Stomach (tissue), 9 donors: ENCODE data around the gene C2CD2L. TPM values are rescaled to one million over a fixed set of nuclear protein-coding genes. Genes with fewer than 3 reads are reported as not detected.
A peak's percentile ranks its signal among the peaks of the same experiment; 100 is the strongest.

ENCODE experiments used
- DNase-seq, 2 donors: peaks; one replicate each; pipeline versions ENCODE4 v3.0.0 to v3.0.0-alpha.2; 2013 to 2019
- H3K27ac ChIP-seq, 5 donors: fragments of 200-600 bp in 4 of 5; sonication (generic) in 4 of 5; one replicate each; pipeline ENCODE4 v1.5.1; 2013 to 2019; ENCODE audit warnings: mild to moderate bottlenecking in 1 of 5, moderate library complexity in 1 of 5
- H3K27me3 ChIP-seq, 3 donors: fragments of 200-600 bp; sonication (generic); one replicate each; pipeline ENCODE4 v1.5.1; 2017 to 2019; ENCODE audit warnings: mixed run types in 1 of 3
- H3K36me3 ChIP-seq, 4 donors: fragments of 200-600 bp; sonication (generic); 1 replicate in 3 of 4; 2 replicates in 1 of 4; pipeline ENCODE4 v1.5.1; 2016 to 2019
- H3K4me1 ChIP-seq, 4 donors: fragments of 200-600 bp; sonication (generic); one replicate each; pipeline ENCODE4 v1.5.1; 2016 to 2019
- H3K4me3 ChIP-seq, 4 donors: fragments of 200-600 bp; sonication (generic) in 3 of 4; one replicate each; pipeline ENCODE4 v1.5.1; 2016 to 2019; ENCODE audit warnings: mild to moderate bottlenecking in 1 of 4
- H3K9me3 ChIP-seq, 4 donors: fragments of 200-600 bp; sonication (generic); one replicate each; pipeline ENCODE4 v1.5.1; 2016 to 2019
- CTCF ChIP-seq, 7 experiments: fragments of 450-650 bp in 4 of 7; fragments of 200-600 bp in 3 of 7; sonication (generic) in 3 of 7; IDR thresholded peaks; one replicate each; pipeline ENCODE4 v1.5.1; 2016 to 2019; ENCODE audit warnings: antibody characterized with exemption in 7 of 7, control low read depth in 2 of 7, mild to moderate bottlenecking in 1 of 7
- EP300 ChIP-seq: sonication (generic); formaldehyde crosslinking; IDR thresholded peaks from one replicate; pipeline ENCODE4 v1.6.1; 2017; ENCODE audit warnings: antibody characterized with exemption
- POLR2A ChIP-seq, 4 donors: fragments of 450-650 bp; IDR thresholded peaks; one replicate each; pipeline ENCODE4 v1.6.1; 2016; ENCODE audit warnings: antibody characterized with exemption in 4 of 4, control low read depth in 2 of 4, mild to moderate bottlenecking in 1 of 4, moderate library complexity in 1 of 4
- POLR2AphosphoS5 ChIP-seq, 3 donors: sonication (generic); formaldehyde crosslinking; IDR thresholded peaks; one replicate each; pipeline ENCODE4 v1.6.1; 2016; ENCODE audit warnings: antibody characterized with exemption in 3 of 3
- WGBS, 5 donors: extraction: QIAGEN DNeasy Blood & Tissue Kit in 3 of 5; methylation state at CpG; one replicate each; pipeline versions ENCODE4 v1.1.5 to v1.1.7; 2013 to 2018; 5-methylcytosine and 5-hydroxymethylcytosine counted together
- intact Hi-C: fragments of 100-400 bp; cut with DNase I; formaldehyde crosslinking; loops from one replicate; pipeline ENCODE4 v1.15.1; 2023; ENCODE audit warnings: low total_unique reads
- polyA plus RNA-seq, 3 donors: library from polyadenylated mRNA; stranded (reverse); fragments of 200-250 nt; gene quantifications; one replicate each; pipeline ENCODE4 v1.2.3, GENCODE V29; 2013
- total RNA-seq, 5 donors: library from RNA; depleted of rRNA; stranded (reverse); fragments of >200 nt; gene quantifications; one replicate each; pipeline versions ENCODE4 v1.1.0 to v1.2.3, GENCODE V29; 2014 to 2016
- donor health status: healthy with polysubstance abuse.
- donor health status: Bipolar disorder and iron deficiency.
- donor health status: healthy.

C2CD2L gene
- total and polyA plus RNA-seq, 8 donors: 1.7 to 19.9 (median 6.0) TPM

DNA sequence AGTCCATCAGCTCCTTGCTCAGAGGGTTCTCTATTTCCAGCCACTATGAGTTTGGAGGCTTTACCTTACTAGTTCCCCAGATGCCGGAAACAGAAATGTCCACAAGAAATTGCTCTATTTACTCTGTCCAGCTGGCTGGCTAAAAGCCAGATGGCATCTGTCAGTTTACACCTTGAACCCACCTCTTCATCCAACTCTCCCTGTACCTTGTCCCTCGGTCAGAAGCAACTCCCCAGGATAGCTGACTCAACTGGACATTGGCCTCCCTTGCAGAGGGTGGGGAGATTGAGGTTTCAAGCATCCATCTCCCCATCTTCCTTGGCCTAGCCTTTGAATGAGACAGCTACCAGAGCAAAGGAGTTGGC lies 1.7 kb downstream of the C2CD2L start:
- DNase-seq: peak in 1 of 2 donors; percentile 34
- Histone ChIP-seq H3K27ac (peak overlapping the region in 2 of 5 donors; percentile 80 to 83), H3K4me1 (peaks cover 18 to 42% (median 35%) of the 10 kb centered on the region in 4 donors), H3K9me3 (no peaks in the 10 kb centered on the region), H3K36me3 (peaks cover 28 to 36% (median 35%) of the 10 kb centered on the region in 4 donors), H3K4me3 (peak overlapping the region in 3 of 4 donors; percentile 73 to 97 (median 90)), H3K27me3 (no peaks in the 10 kb centered on the region)
- TF ChIP-seq CTCF (IDR thresholded peaks at IDR 0.05) (no peak), POLR2AphosphoS5 (IDR thresholded peaks at IDR 0.05) (no peak), POLR2A (IDR thresholded peaks at IDR 0.05) (no peak), EP300 (no peak)
- intact Hi-C loops: no loop called here
- WGBS, 5 donors: 51 to 69% (median 63%) methylated on average over 2 of the region's 2 CpGs

- DNase-seq: no peak
- Histone ChIP-seq H3K36me3 (peaks cover 35 to 46% (median 45%) of the 10 kb centered on the region in 4 donors), H3K9me3 (no peaks in the 10 kb centered on the region), H3K4me3 (no peak overlapping the region), H3K4me1 (peaks cover 18 to 40% (median 35%) of the 10 kb centered on the region in 4 donors), H3K27ac (no peak overlapping the region), H3K27me3 (no peaks in the 10 kb centered on the region)
- 89 to 93% (median 92%) methylated on average over 2 to 3 of the region's 3 CpGs; no CpG with 5 or more reads in 1 of the 5 donors for WGBS, 5 donors
- TF ChIP-seq POLR2AphosphoS5 (IDR thresholded peaks at IDR 0.05): no peak
- no peak for TF ChIP-seq POLR2A (IDR thresholded peaks at IDR 0.05)
- TF ChIP-seq CTCF (IDR thresholded peaks at IDR 0.05): no peak
- TF ChIP-seq EP300: no peak
- intact Hi-C loops: no loop called here
Observed at GRCh38 chr11:119109843-119110242, 2.7 kb downstream of the C2CD2L start.

- TF ChIP-seq POLR2AphosphoS5 (IDR thresholded peaks at IDR 0.05) (no peak), CTCF (IDR thresholded peaks at IDR 0.05) (no peak)
- intact Hi-C loops: no loop called here
- DNase-seq: no peak
- Histone ChIP-seq H3K4me1 (peaks cover 18 to 40% (median 35%) of the 10 kb centered on the region in 4 donors), H3K9me3 (no peaks in the 10 kb centered on the region), H3K27me3 (no peaks in the 10 kb centered on the region), H3K36me3 (peaks cover 35 to 52% (median 49%) of the 10 kb centered on the region in 4 donors), H3K27ac (no peak overlapping the region), H3K4me3 (no peak overlapping the region)
- WGBS, 5 donors: 83 to 91% (median 89%) methylated on average over 10 of the region's 10 CpGs
Observed at GRCh38 chr11:119110439-119110838, 3.3 kb downstream of the C2CD2L start.

DNA sequence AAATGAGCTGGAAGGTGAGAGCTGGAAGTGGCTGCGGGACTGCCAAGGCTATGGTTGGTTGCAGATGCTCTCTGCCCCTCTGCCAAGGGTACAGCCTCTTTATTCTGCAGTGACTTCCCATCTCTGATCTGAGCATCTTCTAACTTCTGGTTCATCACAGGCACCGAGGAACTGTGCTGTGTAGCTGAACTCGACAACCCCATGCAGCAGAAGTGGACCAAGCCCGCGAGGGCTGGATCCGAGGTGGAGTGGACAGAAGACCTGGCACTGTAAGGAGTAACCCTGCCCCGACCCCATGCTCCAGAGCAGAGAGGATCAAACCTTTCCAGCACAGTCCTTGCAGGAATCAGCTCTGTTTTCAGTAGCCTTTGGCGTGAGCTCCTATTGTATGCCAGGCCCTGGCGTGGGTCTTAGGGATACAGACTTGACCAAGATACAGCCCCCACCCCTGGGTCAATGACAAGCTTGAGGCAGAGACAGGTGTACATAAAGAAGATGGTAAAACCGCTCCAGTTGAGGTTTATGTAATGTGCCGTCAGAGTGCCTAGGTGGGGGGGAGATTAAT lies 4.3 kb downstream of the C2CD2L start:
- H3K4me1 ChIP-seq: peaks cover 16 to 45% (median 31%) of the 10 kb centered on the region in 4 donors
- H3K27me3 ChIP-seq: no peaks in the 10 kb centered on the region
- intact Hi-C loops: no loop called here
- H3K36me3 ChIP-seq: peaks cover 41 to 62% (median 59%) of the 10 kb centered on the region in 4 donors
- H3K27ac ChIP-seq: no peak overlapping the region
- DNase-seq: no peak
- no peak overlapping the region for H3K4me3 ChIP-seq
- H3K9me3 ChIP-seq: no peaks in the 10 kb centered on the region
- 88 to 96% (median 94%) methylated on average over 11 of the region's 11 CpGs for WGBS, 5 donors
- TF ChIP-seq POLR2A (IDR thresholded peaks at IDR 0.05): no peak
- no peak for TF ChIP-seq CTCF (IDR thresholded peaks at IDR 0.05)
- TF ChIP-seq POLR2AphosphoS5 (IDR thresholded peaks at IDR 0.05): no peak
- no peak for TF ChIP-seq EP300
